ENCODE data around the gene REV1.

The REV1 gene

DNA sequence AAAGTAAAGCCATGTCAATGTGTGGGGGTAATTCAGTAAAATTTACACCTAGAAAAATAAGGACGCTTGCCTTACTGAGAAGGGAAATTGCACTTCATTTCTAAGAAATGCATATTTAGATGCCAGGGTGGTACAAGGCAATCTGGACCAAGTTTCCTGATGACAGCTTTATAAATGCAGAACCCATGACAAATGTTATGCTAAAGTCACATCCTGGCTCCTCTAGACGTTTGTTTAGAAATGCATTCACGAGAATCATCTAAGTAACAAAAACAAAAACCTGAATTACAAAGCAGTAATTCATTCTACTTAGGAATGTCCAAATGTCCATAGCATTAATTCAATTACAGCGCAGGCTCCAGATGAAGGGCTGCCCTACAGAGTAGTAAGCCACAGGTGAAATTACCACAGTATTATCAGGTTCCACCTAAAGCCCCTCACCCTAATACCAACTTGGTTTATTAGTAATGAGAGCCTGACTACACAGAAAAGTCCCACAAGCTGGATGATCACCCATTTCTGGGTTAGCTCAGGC, 49.8 kb downstream of the REV1 start:
- TF ChIP-seq GATA2 (IDR thresholded peaks at IDR 0.05; ENCODE audit: low read depth, low read length), result no peak
- TF ChIP-seq GATA3 (IDR thresholded peaks at IDR 0.05; ENCODE audit: low read depth, low read length), result no peak

DNA sequence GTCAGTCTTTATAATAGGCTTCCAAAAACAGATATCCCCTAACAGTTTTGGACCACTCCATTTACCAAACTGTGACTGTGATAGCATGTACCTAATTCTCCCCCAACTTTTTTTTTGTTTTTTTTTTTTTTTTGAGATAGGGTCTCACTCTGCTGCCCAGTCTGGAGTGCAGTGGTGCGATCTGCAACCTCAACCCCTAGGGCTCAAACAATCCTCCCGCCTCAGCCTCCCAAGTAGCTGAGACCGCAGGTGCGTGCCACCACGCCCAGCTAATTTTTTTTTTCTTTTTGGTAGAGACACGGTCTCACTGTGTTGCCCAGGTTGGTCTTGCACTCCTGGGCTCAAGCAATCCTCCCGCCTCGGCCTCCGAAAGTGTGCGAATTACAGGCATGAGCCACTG, 52.9 kb downstream of the REV1 start:
- TF ChIP-seq GATA3 (IDR thresholded peaks at IDR 0.05; ENCODE audit: low read depth, low read length), result no peak
- no peak for TF ChIP-seq GATA2 (IDR thresholded peaks at IDR 0.05; ENCODE audit: low read depth, low read length)

DNA sequence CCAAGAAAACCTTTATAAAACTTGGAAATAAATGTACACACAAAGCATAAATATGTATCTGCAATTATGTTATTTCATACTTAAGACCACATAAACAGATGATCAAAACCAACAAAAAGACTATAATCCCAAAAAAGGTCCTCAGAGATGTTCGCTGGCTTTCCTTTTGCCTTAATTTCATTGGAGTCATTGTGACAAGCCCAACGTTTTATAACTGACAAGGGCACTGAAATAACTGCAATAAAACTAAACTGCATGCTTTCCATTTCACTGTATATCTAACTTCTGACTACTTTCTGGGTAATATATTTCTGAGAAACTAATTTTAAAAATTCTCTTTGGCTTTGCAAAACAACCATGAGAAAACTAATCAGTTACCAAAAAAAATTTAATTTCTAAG, 56.5 kb downstream of the REV1 start:
- TF ChIP-seq GATA2 (IDR thresholded peaks at IDR 0.05; ENCODE audit: low read depth, low read length) (no peak), GATA3 (IDR thresholded peaks at IDR 0.05; ENCODE audit: low read depth, low read length) (no peak)

DNA sequence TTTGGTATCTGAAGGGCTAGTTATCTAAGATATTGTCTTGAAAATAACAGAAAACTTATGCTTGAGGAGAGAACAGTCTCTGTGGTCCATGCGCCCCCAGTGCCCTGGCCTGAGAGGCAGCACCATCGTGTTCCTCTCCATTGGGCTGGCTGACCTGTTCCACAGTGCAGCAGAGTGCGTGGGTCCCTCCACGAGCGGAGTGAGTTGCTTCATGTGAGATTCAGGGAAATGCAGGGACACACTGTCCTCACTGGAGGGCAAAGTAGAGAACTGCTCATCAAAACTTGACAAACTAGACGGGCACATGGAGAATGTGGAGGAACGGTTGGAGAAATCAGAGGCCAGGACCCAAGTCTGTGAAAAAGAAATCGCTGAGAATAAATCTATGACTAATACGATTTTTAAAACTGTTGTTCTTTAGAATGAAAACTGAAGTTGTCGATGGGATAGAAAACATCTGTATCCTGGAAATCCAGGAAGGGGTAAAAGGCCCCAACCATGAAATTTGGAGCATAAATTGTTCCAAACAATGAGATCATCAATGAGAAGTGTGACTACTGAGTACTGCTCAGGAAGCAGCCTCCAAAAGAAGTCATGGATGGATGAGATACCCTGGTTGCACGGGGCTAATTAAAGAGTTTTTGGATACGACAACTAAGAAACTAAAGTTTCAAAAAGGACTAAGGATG, 58.1 kb downstream of the REV1 start:
- TF ChIP-seq GATA2 (IDR thresholded peaks at IDR 0.05; ENCODE audit: low read depth, low read length) (no peak), GATA3 (IDR thresholded peaks at IDR 0.05; ENCODE audit: low read depth, low read length) (no peak)

DNA sequence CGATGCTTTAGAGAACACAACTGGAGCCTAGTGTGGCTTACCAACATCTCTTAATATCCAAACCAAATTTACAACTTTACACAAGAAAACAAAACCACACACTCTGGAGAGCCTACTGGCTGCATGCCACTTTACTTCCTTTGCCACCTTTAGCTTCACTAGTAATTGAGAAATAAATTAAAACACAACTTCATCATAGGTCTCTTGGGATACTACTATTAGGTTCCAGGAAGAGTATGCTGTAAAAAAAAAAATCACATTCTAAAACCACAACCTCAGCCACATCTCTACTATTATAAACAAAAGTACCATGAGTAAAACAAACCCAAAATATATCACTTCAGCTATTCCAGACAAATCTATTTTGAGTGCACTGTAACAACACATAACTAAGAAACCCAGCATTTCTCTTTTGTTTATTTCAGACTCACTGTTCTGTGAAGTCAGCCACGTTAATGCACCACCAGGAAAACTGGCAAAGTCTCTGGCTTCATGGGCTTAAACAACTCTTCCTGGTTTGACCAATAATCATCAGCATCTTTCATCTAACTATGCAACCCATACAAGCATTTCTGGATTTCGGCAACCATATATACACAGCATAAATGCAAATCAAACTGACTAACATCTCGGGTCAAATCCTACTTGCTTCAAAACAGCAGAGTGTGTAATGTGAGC, 59.1 kb downstream of the REV1 start:
- TF ChIP-seq GATA3 (IDR thresholded peaks at IDR 0.05; ENCODE audit: low read depth, low read length) (no peak), GATA2 (IDR thresholded peaks at IDR 0.05; ENCODE audit: low read depth, low read length) (no peak)

DNA sequence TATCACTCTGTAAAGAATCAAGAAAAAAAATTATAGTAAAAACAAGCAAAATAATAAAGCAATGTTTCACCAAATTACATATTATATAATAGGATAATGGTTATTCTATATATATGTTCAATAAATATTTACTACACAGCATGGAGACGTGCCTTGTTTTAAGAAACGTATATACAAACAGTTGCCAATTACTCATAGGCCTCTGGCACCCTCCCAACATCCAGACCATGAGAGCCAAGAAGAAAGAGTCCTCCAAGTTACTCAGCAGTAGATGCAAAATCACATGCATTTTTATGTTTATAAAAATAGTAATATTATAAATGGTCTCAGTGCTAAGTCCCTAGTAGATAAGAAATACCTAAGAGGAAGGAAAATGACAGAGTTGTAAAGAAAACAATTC, 64.8 kb downstream of the REV1 start:
- TF ChIP-seq GATA2 (IDR thresholded peaks at IDR 0.05; ENCODE audit: low read depth, low read length) (no peak), GATA3 (IDR thresholded peaks at IDR 0.05; ENCODE audit: low read depth, low read length) (no peak)

DNA sequence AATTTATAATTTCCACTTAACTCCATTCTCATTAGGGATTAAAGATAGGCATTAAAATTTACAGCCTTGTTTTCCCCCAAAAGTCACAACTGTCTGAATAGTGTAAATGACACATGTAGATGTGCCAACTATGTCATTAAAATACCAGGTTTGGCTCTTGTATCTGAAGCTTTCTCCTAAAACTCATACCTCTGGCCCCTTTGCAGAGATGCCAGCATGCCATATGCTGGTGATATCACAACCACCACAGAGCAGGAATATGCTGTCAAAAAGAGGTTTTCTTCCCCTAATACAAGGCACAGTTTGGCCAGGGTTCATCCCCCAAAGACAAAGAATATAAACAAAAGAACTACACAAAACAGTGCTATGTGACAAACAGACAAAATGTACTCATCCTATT, 65.4 kb downstream of the REV1 start:
- no peak for TF ChIP-seq GATA3 (IDR thresholded peaks at IDR 0.05; ENCODE audit: low read depth, low read length)
- TF ChIP-seq GATA2 (IDR thresholded peaks at IDR 0.05; ENCODE audit: low read depth, low read length), result no peak

DNA sequence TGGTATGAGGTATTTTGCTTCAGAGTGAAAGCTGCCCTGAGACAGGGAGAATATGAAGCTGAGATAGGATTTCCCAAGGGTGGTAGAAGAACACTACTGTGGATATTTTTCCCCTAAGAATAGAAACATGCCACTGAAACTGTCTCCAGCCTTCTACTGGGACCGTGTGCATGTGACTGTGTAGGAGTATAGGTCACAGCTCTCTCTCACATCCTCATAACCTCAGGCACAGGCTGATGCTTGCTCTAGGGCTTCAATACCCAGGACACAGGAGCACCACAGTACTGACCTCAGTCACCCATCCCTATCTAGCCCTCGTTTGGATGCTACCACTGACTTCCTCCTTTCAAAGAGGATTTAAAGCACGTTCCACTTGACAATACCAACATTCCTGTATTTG, 67.2 kb downstream of the REV1 start:
- no peak for TF ChIP-seq GATA2 (IDR thresholded peaks at IDR 0.05; ENCODE audit: low read depth, low read length)
- TF ChIP-seq GATA3 (IDR thresholded peaks at IDR 0.05; ENCODE audit: low read depth, low read length), result no peak

DNA sequence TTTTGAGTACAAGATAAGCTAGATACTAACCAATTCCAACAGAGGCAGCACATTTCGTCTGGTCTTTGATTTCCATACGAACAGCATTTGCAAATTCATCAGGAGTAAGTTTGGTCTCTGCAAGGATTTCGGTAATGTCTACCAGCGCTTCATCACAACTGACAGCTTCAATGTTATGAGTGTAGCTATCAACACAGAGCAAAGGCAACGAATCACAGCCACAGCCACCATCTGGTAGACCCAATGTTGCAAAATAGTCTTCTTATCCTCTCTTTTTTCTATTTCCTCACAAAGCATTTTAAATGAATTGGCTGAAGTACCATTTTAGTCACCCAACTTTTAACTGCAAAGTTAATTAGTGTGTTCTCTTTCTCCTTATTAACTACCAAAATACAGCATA, 68.3 kb downstream of the REV1 start:
- no peak for TF ChIP-seq GATA3 (IDR thresholded peaks at IDR 0.05; ENCODE audit: low read depth, low read length)
- TF ChIP-seq GATA2 (IDR thresholded peaks at IDR 0.05; ENCODE audit: low read depth, low read length), result no peak

DNA sequence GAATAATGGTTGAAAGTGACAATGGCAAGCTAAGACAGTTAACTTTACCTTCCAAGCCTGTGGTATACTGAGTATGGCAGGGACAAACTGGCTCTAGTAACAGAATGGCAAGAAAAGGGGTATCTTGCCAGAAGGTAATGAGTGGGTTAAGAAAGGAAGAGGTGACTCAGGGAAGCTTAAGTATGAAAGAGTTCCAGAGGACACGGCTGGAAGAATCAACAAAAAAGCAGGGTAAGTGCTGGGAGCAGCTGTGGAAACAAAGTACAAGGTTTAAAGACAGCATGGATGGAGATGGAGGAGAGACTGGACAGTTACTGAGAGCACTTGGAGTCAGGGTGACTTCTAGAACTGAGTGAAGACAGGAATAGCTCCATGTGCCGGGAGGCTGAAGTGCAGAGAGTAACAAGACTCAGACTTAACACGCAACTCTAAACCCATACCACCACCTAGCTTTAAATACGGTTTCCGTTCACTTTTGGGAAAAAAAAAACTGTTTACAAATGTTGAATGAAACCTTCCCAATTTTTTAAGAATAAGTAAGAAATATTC, 69.0 kb downstream of the REV1 start:
- TF ChIP-seq GATA3 (IDR thresholded peaks at IDR 0.05; ENCODE audit: low read depth, low read length) (no peak), GATA2 (IDR thresholded peaks at IDR 0.05; ENCODE audit: low read depth, low read length) (no peak)

DNA sequence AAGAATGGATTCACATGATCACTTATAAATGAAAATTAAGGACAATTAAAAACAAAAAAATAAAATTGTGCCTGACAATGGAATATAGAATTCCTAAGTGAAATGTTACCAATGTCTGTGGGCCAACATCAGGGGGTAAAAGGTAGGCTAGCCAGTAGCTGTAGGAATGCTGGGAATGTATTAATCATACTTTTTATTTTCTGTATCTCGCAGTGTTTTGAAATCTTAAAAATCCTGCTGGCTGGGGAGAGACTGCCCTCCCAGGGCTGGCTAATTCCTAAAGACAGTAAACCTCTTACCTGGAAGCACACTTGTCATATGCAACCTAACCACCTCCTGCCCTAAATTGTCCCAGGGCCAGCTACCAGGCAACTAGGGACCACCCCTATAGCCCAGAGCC, 69.8 kb downstream of the REV1 start:
- TF ChIP-seq GATA2 (IDR thresholded peaks at IDR 0.05; ENCODE audit: low read depth, low read length) (no peak), GATA3 (IDR thresholded peaks at IDR 0.05; ENCODE audit: low read depth, low read length) (no peak)

DNA sequence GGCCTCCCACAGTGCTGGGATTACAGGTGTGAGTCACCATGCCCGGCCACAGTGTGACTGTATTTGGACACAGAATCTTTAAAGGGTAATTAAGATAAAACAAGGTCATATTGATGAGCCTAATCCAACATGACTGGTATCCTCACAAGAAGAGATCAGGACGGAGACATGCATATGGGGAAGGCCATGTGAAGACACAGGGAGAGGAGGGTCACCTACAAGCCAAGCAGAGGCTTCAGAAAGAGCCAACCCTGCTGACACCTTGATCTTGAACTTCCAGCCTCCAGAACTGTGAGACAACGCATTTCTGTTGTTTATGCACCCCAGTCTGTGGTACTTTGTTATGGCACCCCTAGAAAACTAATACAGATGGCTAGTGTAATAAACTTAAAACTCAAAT, 72.4 kb downstream of the REV1 start:
- TF ChIP-seq GATA3 (IDR thresholded peaks at IDR 0.05; ENCODE audit: low read depth, low read length) (no peak), GATA2 (IDR thresholded peaks at IDR 0.05; ENCODE audit: low read depth, low read length) (no peak)

DNA sequence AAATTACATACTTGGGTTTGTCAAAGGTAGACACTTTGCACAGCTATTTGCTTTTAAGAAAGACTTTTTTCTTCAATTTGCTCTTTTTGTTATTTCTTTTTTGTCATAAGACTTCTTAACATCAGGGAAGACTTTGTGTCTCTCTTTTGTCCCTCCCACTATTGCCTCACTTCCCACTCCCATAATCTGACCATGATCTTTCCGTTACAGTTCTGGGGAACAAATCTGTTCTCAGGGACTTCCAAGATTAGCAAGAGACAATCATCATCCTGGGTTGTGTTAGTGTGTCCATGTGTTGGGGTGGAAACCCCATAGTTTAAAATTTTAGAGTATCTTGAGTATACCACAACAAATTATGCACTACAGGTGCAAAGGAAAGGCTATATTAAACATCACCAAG, 75.3 kb downstream of the REV1 start:
- no peak for TF ChIP-seq GATA3 (IDR thresholded peaks at IDR 0.05; ENCODE audit: low read depth, low read length)
- no peak for TF ChIP-seq GATA2 (IDR thresholded peaks at IDR 0.05; ENCODE audit: low read depth, low read length)

DNA sequence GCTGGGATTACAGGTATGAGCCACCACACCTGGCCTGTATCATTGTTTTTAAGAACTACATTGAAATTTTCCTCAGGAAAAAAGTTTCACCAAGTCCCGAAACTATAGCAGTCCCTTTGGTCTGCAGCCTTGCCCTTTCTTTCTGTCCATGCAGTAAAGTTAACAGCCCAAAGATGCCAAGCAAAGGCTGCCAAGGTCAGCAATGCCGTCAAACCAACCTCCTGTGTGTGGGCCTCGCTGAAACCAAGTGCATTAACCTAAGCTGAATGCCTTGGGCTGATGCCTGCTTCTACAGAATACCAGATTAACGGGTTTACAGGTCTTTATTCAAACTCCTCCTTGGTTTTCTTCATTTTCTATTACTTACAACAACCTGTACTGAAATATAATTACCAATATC, 79.5 kb downstream of the REV1 start:
- TF ChIP-seq GATA2 (IDR thresholded peaks at IDR 0.05; ENCODE audit: low read depth, low read length) (no peak), GATA3 (IDR thresholded peaks at IDR 0.05; ENCODE audit: low read depth, low read length) (no peak)

DNA sequence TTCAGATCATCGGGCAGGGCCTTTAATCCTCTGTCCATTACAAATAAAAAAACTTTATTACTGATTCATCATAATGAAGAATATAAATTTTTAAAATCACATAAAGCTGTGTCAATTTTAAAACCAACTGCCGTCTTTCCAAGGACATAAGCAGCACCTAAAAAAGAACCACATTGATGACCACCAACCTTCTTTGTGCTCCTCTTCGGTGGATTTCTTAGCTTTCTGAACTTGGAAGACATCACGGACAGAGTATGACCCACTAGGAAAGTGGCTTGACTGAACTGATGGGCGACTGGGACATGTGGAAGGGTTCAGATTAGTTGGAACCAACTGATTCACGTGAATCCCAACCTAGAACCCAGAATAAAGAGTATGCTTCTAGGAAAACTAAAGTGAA, 83.7 kb downstream of the REV1 start:
- TF ChIP-seq GATA3 (IDR thresholded peaks at IDR 0.05; ENCODE audit: low read depth, low read length), result no peak

Data from SH-SY5Y (cell line).